ENCODE measurements around the gene GRB14.

GRCh38 chr2:164498836-164499235, 122.4 kb downstream of the GRB14 start:
- TF ChIP-seq POLR2AphosphoS5 (IDR thresholded peaks at IDR 0.05; ENCODE audit: low read depth, low read length) (no peak), TAF1 (IDR thresholded peaks at IDR 0.05; ENCODE audit: borderline replicate concordance, low read depth, low read length) (no peak), POLR2A (IDR thresholded peaks at IDR 0.05; ENCODE audit: low read depth, low read length) (no peak)

Measured in GM12892 (cell line).